ENCODE results near the gene GPN2. TPM values are rescaled to one million over a fixed set of nuclear protein-coding genes. Genes with fewer than 3 reads are reported as not detected.
"Not testable (repeated sequence)": the region's sequence is repeated elsewhere in the genome, so short reads cannot be mapped to it uniquely, and the experiment has no call there.

Gene GPN2
- polyA plus RNA-seq, 2 of the 4 experiments (the other 2 are of a cell fraction): 16.9 to 18.1 TPM

- ChIA-PET POLR2A (no interaction called here), CTCF (interaction anchor here (10.7 kb wide), 1 partner anchor 64 kb away, joined by 69 read pairs; no protein-coding TSS in a partner anchor)
- Histone ChIP-seq H3K9me3 (no peaks in the 10 kb centered on the region), H3K4me1 (no peaks in the 10 kb centered on the region), H3K4me2 (no peak overlapping the region), H3K27ac (no peak overlapping the region), H3K4me3 (no peak overlapping the region)
- no peak for DNase-seq (ENCODE audit: low read depth in 1 of 2, low spot score in 1 of 2)
- TF ChIP-seq CBX8 (IDR thresholded peaks at IDR 0.05): no peak
- TF ChIP-seq CHD4 (IDR thresholded peaks at IDR 0.05; ENCODE audit: borderline replicate concordance): no peak
- no peak for TF ChIP-seq RCOR1 (IDR thresholded peaks at IDR 0.05; ENCODE audit: low read depth, low read length)
- no peak for TF ChIP-seq EP300 (IDR thresholded peaks at IDR 0.05)
- no peak for TF ChIP-seq EHMT2 (IDR thresholded peaks at IDR 0.05; ENCODE audit: low read depth)
- TF ChIP-seq JUN (IDR thresholded peaks at IDR 0.05): no peak
- TF ChIP-seq, protein P1, sequence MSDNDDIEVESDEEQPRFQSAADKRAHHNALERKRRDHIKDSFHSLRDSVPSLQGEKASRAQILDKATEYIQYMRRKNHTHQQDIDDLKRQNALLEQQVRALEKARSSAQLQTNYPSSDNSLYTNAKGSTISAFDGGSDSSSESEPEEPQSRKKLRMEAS (IDR thresholded peaks at IDR 0.05): no peak
- TF ChIP-seq, protein P2, sequence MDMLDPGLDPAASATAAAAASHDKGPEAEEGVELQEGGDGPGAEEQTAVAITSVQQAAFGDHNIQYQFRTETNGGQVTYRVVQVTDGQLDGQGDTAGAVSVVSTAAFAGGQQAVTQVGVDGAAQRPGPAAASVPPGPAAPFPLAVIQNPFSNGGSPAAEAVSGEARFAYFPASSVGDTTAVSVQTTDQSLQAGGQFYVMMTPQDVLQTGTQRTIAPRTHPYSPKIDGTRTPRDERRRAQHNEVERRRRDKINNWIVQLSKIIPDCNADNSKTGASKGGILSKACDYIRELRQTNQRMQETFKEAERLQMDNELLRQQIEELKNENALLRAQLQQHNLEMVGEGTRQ (IDR thresholded peaks at IDR 0.05): no peak
- TF ChIP-seq CTCF (IDR thresholded peaks at IDR 0.05): no peak
- no peak for TF ChIP-seq RNF2 (IDR thresholded peaks at IDR 0.05; ENCODE audit: borderline replicate concordance, low read depth)
- TF ChIP-seq TFCP2L1 (CRISPR knock-in tag; IDR thresholded peaks at IDR 0.05): no peak
- TF ChIP-seq, protein P3, sequence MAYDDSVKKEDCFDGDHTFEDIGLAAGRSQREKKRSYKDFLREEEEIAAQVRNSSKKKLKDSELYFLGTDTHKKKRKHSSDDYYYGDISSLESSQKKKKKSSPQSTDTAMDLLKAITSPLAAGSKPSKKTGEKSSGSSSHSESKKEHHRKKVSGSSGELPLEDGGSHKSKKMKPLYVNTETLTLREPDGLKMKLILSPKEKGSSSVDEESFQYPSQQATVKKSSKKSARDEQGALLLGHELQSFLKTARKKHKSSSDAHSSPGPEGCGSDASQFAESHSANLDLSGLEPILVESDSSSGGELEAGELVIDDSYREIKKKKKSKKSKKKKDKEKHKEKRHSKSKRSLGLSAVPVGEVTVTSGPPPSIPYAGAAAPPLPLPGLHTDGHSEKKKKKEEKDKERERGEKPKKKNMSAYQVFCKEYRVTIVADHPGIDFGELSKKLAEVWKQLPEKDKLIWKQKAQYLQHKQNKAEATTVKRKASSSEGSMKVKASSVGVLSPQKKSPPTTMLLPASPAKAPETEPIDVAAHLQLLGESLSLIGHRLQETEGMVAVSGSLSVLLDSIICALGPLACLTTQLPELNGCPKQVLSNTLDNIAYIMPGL (CRISPR knock-in tag; IDR thresholded peaks at IDR 0.05; ENCODE audit: borderline replicate concordance): no peak
- TF ChIP-seq PBX3 (IDR thresholded peaks at IDR 0.05): no peak
- TF ChIP-seq HOXA7 (CRISPR knock-in tag; IDR thresholded peaks at IDR 0.05): no peak
- TF ChIP-seq, protein P4, sequence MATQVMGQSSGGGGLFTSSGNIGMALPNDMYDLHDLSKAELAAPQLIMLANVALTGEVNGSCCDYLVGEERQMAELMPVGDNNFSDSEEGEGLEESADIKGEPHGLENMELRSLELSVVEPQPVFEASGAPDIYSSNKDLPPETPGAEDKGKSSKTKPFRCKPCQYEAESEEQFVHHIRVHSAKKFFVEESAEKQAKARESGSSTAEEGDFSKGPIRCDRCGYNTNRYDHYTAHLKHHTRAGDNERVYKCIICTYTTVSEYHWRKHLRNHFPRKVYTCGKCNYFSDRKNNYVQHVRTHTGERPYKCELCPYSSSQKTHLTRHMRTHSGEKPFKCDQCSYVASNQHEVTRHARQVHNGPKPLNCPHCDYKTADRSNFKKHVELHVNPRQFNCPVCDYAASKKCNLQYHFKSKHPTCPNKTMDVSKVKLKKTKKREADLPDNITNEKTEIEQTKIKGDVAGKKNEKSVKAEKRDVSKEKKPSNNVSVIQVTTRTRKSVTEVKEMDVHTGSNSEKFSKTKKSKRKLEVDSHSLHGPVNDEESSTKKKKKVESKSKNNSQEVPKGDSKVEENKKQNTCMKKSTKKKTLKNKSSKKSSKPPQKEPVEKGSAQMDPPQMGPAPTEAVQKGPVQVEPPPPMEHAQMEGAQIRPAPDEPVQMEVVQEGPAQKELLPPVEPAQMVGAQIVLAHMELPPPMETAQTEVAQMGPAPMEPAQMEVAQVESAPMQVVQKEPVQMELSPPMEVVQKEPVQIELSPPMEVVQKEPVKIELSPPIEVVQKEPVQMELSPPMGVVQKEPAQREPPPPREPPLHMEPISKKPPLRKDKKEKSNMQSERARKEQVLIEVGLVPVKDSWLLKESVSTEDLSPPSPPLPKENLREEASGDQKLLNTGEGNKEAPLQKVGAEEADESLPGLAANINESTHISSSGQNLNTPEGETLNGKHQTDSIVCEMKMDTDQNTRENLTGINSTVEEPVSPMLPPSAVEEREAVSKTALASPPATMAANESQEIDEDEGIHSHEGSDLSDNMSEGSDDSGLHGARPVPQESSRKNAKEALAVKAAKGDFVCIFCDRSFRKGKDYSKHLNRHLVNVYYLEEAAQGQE (IDR thresholded peaks at IDR 0.05): no peak
- no peak for TF ChIP-seq POLR2AphosphoS2 (conservative IDR thresholded peaks at IDR 0.05; ENCODE audit: low read length)
- 83% methylated on average over 4 of the region's 4 CpGs for WGBS (ENCODE audit: missing lambda C conversion rate)
- no peak for ATAC-seq
- no peak for FAIRE-seq
Measured at GRCh38 chr1:26874896-26875295, 15.2 kb downstream of the GPN2 start.

- 77% methylated on average over 2 of the region's 2 CpGs for WGBS (ENCODE audit: missing lambda C conversion rate)
- not testable (repeated sequence) for FAIRE-seq
Measured at GRCh38 chr1:26873097-26873496, 17.0 kb downstream of the GPN2 start.

More at GRCh38 chr1:26873097-26873496, 17.0 kb downstream of the GPN2 start:
- not testable (repeated sequence) for DNase-seq (ENCODE audit: low read depth in 1 of 2, low spot score in 1 of 2); H3K4me1 ChIP-seq; ATAC-seq; H3K9me3 ChIP-seq; H3K27ac ChIP-seq; H3K4me3 ChIP-seq; H3K4me2 ChIP-seq
- ChIA-PET CTCF (interaction anchor here (0.6 to 10.7 kb wide), 9 partner anchors 15 to 456 kb away, joined by 3 to 69 read pairs (median 5); no protein-coding TSS in a partner anchor), POLR2A (interaction anchor here (0.7 kb wide), 1 partner anchor 28 kb away, joined by 3 read pairs; no protein-coding TSS in a partner anchor)
